Measurements from ENCODE around the gene PGM3.

DNA sequence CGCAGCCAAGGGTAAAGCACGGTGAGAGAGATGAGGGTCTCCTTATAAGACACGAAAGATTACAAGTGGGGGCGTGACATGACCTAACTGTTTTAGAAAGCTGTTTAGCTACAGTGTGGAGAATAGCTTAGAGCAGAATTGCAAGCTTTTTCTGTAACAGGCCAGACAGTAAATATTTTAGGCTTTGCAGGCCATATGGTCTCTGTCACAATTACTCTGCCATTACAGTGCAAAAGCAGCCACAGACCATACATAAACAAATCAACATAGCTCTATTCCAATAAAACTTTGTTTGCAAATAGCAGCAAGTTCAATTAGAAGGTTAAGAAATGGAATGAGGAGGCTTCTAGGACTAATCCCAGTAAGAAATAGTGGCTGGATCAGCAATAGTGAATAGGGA, 16.8 kb downstream of the PGM3 start:
- TF ChIP-seq, protein P1, sequence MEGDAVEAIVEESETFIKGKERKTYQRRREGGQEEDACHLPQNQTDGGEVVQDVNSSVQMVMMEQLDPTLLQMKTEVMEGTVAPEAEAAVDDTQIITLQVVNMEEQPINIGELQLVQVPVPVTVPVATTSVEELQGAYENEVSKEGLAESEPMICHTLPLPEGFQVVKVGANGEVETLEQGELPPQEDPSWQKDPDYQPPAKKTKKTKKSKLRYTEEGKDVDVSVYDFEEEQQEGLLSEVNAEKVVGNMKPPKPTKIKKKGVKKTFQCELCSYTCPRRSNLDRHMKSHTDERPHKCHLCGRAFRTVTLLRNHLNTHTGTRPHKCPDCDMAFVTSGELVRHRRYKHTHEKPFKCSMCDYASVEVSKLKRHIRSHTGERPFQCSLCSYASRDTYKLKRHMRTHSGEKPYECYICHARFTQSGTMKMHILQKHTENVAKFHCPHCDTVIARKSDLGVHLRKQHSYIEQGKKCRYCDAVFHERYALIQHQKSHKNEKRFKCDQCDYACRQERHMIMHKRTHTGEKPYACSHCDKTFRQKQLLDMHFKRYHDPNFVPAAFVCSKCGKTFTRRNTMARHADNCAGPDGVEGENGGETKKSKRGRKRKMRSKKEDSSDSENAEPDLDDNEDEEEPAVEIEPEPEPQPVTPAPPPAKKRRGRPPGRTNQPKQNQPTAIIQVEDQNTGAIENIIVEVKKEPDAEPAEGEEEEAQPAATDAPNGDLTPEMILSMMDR (optimal IDR thresholded peaks at IDR 0.05 in 1 of 3, IDR thresholded peaks at IDR 0.05 in 1 of 3, conservative IDR thresholded peaks at IDR 0.05 in 1 of 3; ENCODE audit: extremely low read depth in 1 of 3, insufficient read depth in 2 of 3, low read length in 3 of 3): no peak
- TF ChIP-seq EZH2 (IDR thresholded peaks at IDR 0.05; ENCODE audit: low read length): no peak

Data from keratinocyte (primary cell).